GM23338 (cell line): ENCODE results near the gene DSCAML1.

Source experiments
- CREB1 ChIP-seq: fragments of 250-450 bp; sonication (Bioruptor Pico); IDR thresholded peaks from 2 replicates; pipeline ENCODE4 v1.5.0; 2020; ENCODE audit warnings: low read depth, mild to moderate bottlenecking, moderate library complexity
- CTCF ChIP-seq, 2 experiments: fragments of 200-600 bp in 1 of 2; sonication (generic) in 1 of 2; conservative IDR thresholded peaks; 2 replicates each; pipeline versions ENCODE4 v1.5.1 to v1.6.1; 2016 to 2017; ENCODE audit warnings: antibody characterized with exemption in 2 of 2, low read depth in 2 of 2, mild to moderate bottlenecking in 2 of 2, moderate library complexity in 1 of 2
- EZH2 ChIP-seq: fragments of 200-600 bp; sonication (generic); IDR thresholded peaks from one replicate; pipeline ENCODE4 v1.8.0; 2017; ENCODE audit warnings: antibody characterized with exemption, mild to moderate bottlenecking, low read depth; ENCODE audit not compliant: unreplicated experiment
- EZH2phosphoT487 ChIP-seq: fragments of 200-600 bp; sonication (generic); IDR thresholded peaks from one replicate; pipeline ENCODE4 v1.8.1; 2018; ENCODE audit warnings: antibody characterized with exemption; ENCODE audit not compliant: unreplicated experiment
- JUNB ChIP-seq: IDR thresholded peaks from one replicate; pipeline ENCODE4 v1.6.1; 2016; ENCODE audit warnings: antibody characterized with exemption; ENCODE audit not compliant: unreplicated experiment
- NANOG ChIP-seq: IDR thresholded peaks from 2 replicates; pipeline ENCODE4 v1.6.1; 2016; ENCODE audit warnings: antibody characterized with exemption, borderline replicate concordance
- POLR2AphosphoS5 ChIP-seq: IDR thresholded peaks from 2 replicates; pipeline ENCODE4 v1.6.1; 2016; ENCODE audit warnings: antibody characterized with exemption, low read depth
- REST ChIP-seq: IDR thresholded peaks from one replicate; pipeline ENCODE4 v1.6.1; 2018; ENCODE audit warnings: antibody characterized with exemption; ENCODE audit not compliant: unreplicated experiment
- STAT1 ChIP-seq: IDR thresholded peaks from one replicate; pipeline ENCODE4 v1.6.1; 2016; ENCODE audit warnings: antibody characterized with exemption; ENCODE audit not compliant: unreplicated experiment
- ZNF114 ChIP-seq: fragments of 250-450 bp; sonication (Bioruptor Pico); IDR thresholded peaks from 2 replicates; pipeline ENCODE4 v1.5.0; 2020; ENCODE audit warnings: mild to moderate bottlenecking, moderate library complexity
- ZNF331 ChIP-seq: fragments of 250-450 bp; sonication (Bioruptor Pico); IDR thresholded peaks from 2 replicates; pipeline ENCODE4 v1.5.0; 2020; ENCODE audit warnings: low read depth, mild to moderate bottlenecking, moderate library complexity
- ZNF462 ChIP-seq: fragments of 250-450 bp; sonication (Bioruptor Pico); IDR thresholded peaks from 2 replicates; pipeline ENCODE4 v1.5.0; 2020; ENCODE audit warnings: mild to moderate bottlenecking, moderate library complexity
- TF ChIP-seq, protein P1 (sequence below): IDR thresholded peaks from 2 replicates; pipeline ENCODE4 v1.6.1; 2016; ENCODE audit warnings: antibody characterized with exemption

DNA sequence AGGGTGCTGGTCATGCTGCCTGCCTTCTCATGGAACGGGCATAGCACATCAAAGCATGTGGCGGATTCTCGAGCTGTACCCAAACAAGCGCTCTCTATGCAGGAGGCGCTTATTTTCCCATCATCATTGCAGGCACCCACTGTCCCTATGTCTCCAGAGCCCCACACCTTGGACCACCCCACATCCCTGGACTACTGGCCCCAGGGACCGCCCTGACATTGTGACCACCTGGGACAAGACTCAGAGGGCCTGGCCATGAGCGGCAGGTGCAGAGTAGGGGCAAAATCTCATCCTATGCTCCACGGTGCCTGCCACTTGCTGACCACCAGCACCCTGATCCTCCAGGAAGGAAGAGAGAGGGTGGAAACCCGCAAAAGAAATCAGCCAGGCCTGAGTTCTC is 170.4 kb downstream of the DSCAML1 start:
- no peak for TF ChIP-seq CTCF (conservative IDR thresholded peaks at IDR 0.05; ENCODE audit: low read depth in 2 of 2)
- no peak for TF ChIP-seq STAT1
- no peak for TF ChIP-seq POLR2AphosphoS5
- no peak for TF ChIP-seq EZH2phosphoT487
- no peak for TF ChIP-seq ZNF462 (CRISPR knock-in tag)
- TF ChIP-seq EZH2: no peak
- no peak for TF ChIP-seq ZNF331 (CRISPR knock-in tag)
- TF ChIP-seq JUNB: no peak
- TF ChIP-seq CREB1 (CRISPR knock-in tag): no peak
- no peak for TF ChIP-seq REST
- no peak for TF ChIP-seq NANOG
- no peak for TF ChIP-seq ZNF114 (CRISPR knock-in tag)
- TF ChIP-seq, protein P1, sequence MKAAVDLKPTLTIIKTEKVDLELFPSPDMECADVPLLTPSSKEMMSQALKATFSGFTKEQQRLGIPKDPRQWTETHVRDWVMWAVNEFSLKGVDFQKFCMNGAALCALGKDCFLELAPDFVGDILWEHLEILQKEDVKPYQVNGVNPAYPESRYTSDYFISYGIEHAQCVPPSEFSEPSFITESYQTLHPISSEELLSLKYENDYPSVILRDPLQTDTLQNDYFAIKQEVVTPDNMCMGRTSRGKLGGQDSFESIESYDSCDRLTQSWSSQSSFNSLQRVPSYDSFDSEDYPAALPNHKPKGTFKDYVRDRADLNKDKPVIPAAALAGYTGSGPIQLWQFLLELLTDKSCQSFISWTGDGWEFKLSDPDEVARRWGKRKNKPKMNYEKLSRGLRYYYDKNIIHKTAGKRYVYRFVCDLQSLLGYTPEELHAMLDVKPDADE: no peak
